ENCODE results near the gene VIPR2. TPM values are rescaled to one million over a fixed set of nuclear protein-coding genes. Genes with fewer than 3 reads are reported as not detected.

The VIPR2 gene
- total and polyA plus RNA-seq, 4 donors, result 0.02 to 0.91 (median 0.73) TPM

- no peaks in the 10 kb centered on the region for H3K36me3 ChIP-seq (ENCODE audit: control insufficient read depth in 4 of 4, insufficient read depth in 4 of 4, low read length in 4 of 4)
- ATAC-seq (ENCODE audit: insufficient read depth, low FRiP score) (no peak), DNase-seq (no peak)
- H3K4me3 ChIP-seq, result no peak overlapping the region
- peaks cover 0 to 11% (median 3%) of the 10 kb centered on the region in 5 donors for H3K4me1 ChIP-seq (ENCODE audit: control insufficient read depth in 5 of 5, insufficient read depth in 5 of 5, low read length in 5 of 5)
- no peaks in the 10 kb centered on the region for H3K27me3 ChIP-seq (ENCODE audit: control insufficient read depth in 3 of 3, insufficient read depth in 3 of 3, low read length in 2 of 3)
- H3K27ac ChIP-seq (ENCODE audit: low read depth in 1 of 2, low read length in 1 of 2), result no peak overlapping the region
- H3K9ac ChIP-seq (ENCODE audit: insufficient read depth in 1 of 2, low read length in 2 of 2), result no peak overlapping the region
- peaks cover 0 to 1% (median 0%) of the 10 kb centered on the region in 4 donors for H3K9me3 ChIP-seq (ENCODE audit: control insufficient read depth in 4 of 4, insufficient read depth in 3 of 4, low read length in 3 of 4)
- no peak for TF ChIP-seq CTCF (IDR thresholded peaks at IDR 0.05; ENCODE audit: control extremely low read depth, extremely low read depth)
- WGBS, 2 donors, result 86 to 89% methylated on average over 9 of the region's 9 CpGs
Measured at GRCh38 chr7:159034988-159035387, 109.7 kb downstream of the VIPR2 start.

GRCh38 chr7:159034394-159034793, 110.3 kb downstream of the VIPR2 start:
- H3K36me3 ChIP-seq (ENCODE audit: control insufficient read depth in 4 of 4, insufficient read depth in 4 of 4, low read length in 4 of 4), result no peaks in the 10 kb centered on the region
- H3K27ac ChIP-seq (ENCODE audit: low read depth in 1 of 2, low read length in 1 of 2), result no peak overlapping the region
- peaks cover 0 to 6% (median 0%) of the 10 kb centered on the region in 4 donors for H3K9me3 ChIP-seq (ENCODE audit: control insufficient read depth in 4 of 4, insufficient read depth in 3 of 4, low read length in 3 of 4)
- no peak overlapping the region for H3K9ac ChIP-seq (ENCODE audit: insufficient read depth in 1 of 2, low read length in 2 of 2)
- TF ChIP-seq CTCF (IDR thresholded peaks at IDR 0.05; ENCODE audit: control extremely low read depth, extremely low read depth), result no peak
- H3K4me3 ChIP-seq, result no peak overlapping the region
- H3K4me1 ChIP-seq (ENCODE audit: control insufficient read depth in 5 of 5, insufficient read depth in 5 of 5, low read length in 5 of 5), result peaks cover 0 to 11% (median 3%) of the 10 kb centered on the region in 5 donors
- ATAC-seq (ENCODE audit: insufficient read depth, low FRiP score), result no peak
- H3K27me3 ChIP-seq (ENCODE audit: control insufficient read depth in 3 of 3, insufficient read depth in 3 of 3, low read length in 2 of 3), result no peaks in the 10 kb centered on the region
- WGBS, 2 donors, result 74 to 81% methylated on average over 10 of the region's 10 CpGs
- no peak for DNase-seq

- WGBS, 2 donors, result 82 to 84% methylated on average over 16 of the region's 16 CpGs
- peaks cover 0 to 6% (median 0%) of the 10 kb centered on the region in 4 donors for H3K9me3 ChIP-seq (ENCODE audit: control insufficient read depth in 4 of 4, insufficient read depth in 3 of 4, low read length in 3 of 4)
- H3K27ac ChIP-seq (ENCODE audit: low read depth in 1 of 2, low read length in 1 of 2), result no peak overlapping the region
- DNase-seq (no peak), ATAC-seq (ENCODE audit: insufficient read depth, low FRiP score) (no peak)
- no peak overlapping the region for H3K4me3 ChIP-seq
- no peak overlapping the region for H3K9ac ChIP-seq (ENCODE audit: insufficient read depth in 1 of 2, low read length in 2 of 2)
- H3K4me1 ChIP-seq (ENCODE audit: control insufficient read depth in 5 of 5, insufficient read depth in 5 of 5, low read length in 5 of 5), result peaks cover 0 to 11% (median 3%) of the 10 kb centered on the region in 5 donors
- TF ChIP-seq CTCF (IDR thresholded peaks at IDR 0.05; ENCODE audit: control extremely low read depth, extremely low read depth), result no peak
- H3K36me3 ChIP-seq (ENCODE audit: control insufficient read depth in 4 of 4, insufficient read depth in 4 of 4, low read length in 4 of 4), result no peaks in the 10 kb centered on the region
- no peaks in the 10 kb centered on the region for H3K27me3 ChIP-seq (ENCODE audit: control insufficient read depth in 3 of 3, insufficient read depth in 3 of 3, low read length in 2 of 3)
Measured at GRCh38 chr7:159033956-159034355, 110.7 kb downstream of the VIPR2 start.

GRCh38 chr7:159033473-159033825, 111.2 kb downstream of the VIPR2 start:
- H3K36me3 ChIP-seq (ENCODE audit: control insufficient read depth in 4 of 4, insufficient read depth in 4 of 4, low read length in 4 of 4), result no peaks in the 10 kb centered on the region
- no peak overlapping the region for H3K27ac ChIP-seq (ENCODE audit: low read depth in 1 of 2, low read length in 1 of 2)
- WGBS, 2 donors, result 88 to 90% methylated on average over 5 of the region's 5 CpGs
- peaks cover 0 to 6% (median 0%) of the 10 kb centered on the region in 4 donors for H3K9me3 ChIP-seq (ENCODE audit: control insufficient read depth in 4 of 4, insufficient read depth in 3 of 4, low read length in 3 of 4)
- no peaks in the 10 kb centered on the region for H3K27me3 ChIP-seq (ENCODE audit: control insufficient read depth in 3 of 3, insufficient read depth in 3 of 3, low read length in 2 of 3)
- DNase-seq (no peak), ATAC-seq (ENCODE audit: insufficient read depth, low FRiP score) (no peak)
- no peak for TF ChIP-seq CTCF (IDR thresholded peaks at IDR 0.05; ENCODE audit: control extremely low read depth, extremely low read depth)
- H3K4me3 ChIP-seq, result no peak overlapping the region
- H3K4me1 ChIP-seq (ENCODE audit: control insufficient read depth in 5 of 5, insufficient read depth in 5 of 5, low read length in 5 of 5), result peaks cover 0 to 11% (median 3%) of the 10 kb centered on the region in 5 donors
- H3K9ac ChIP-seq (ENCODE audit: insufficient read depth in 1 of 2, low read length in 2 of 2), result no peak overlapping the region

All from lung (tissue), 12 donors.